ENCODE measurements around the gene BNC2.

DNA sequence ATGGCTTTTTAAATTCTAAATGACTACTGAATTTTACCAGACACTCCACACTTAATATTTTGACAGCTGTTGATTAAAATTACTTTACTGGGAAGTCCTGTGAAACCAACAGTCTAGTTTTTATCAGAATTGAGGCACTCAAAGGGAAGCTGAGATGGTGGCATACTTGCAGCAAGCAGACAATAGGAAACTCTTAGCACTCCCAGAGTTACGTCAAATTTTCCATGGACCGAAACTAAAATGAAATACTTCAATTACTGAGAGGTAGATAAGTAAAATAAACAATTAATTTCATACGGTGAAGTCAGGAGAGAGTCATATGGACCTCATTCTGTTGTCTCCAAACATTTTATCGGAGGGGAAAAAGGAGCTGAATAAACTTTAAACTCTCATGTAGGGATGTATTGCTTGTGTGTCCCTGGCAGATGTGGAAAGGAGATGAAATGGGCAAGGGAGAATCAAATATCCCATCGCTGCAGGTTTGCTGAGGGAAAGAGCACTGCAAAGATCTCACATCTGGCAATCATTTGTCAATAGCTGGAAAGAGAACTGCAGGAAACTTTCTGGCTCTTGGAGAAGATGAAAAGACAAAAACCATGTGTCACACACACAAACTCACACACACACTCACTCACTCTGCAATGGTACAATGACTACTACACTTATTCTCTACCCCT is 189.4 kb downstream of the BNC2 start:
- TF ChIP-seq, protein P1, sequence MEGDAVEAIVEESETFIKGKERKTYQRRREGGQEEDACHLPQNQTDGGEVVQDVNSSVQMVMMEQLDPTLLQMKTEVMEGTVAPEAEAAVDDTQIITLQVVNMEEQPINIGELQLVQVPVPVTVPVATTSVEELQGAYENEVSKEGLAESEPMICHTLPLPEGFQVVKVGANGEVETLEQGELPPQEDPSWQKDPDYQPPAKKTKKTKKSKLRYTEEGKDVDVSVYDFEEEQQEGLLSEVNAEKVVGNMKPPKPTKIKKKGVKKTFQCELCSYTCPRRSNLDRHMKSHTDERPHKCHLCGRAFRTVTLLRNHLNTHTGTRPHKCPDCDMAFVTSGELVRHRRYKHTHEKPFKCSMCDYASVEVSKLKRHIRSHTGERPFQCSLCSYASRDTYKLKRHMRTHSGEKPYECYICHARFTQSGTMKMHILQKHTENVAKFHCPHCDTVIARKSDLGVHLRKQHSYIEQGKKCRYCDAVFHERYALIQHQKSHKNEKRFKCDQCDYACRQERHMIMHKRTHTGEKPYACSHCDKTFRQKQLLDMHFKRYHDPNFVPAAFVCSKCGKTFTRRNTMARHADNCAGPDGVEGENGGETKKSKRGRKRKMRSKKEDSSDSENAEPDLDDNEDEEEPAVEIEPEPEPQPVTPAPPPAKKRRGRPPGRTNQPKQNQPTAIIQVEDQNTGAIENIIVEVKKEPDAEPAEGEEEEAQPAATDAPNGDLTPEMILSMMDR (conservative IDR thresholded peaks at IDR 0.05; ENCODE audit: low read depth, low read length): no peak
- TF ChIP-seq EZH2 (IDR thresholded peaks at IDR 0.05; ENCODE audit: low read length, unreplicated experiment) (no peak), EZH2phosphoT487 (IDR thresholded peaks at IDR 0.05; ENCODE audit: borderline replicate concordance, low read length) (no peak)
